GM12878 (cell line): Measurements from ENCODE around the gene HS3ST3A1. TPM values are rescaled to one million over a fixed set of nuclear protein-coding genes. Genes with fewer than 3 reads are reported as not detected.

ENCODE experiments used
- ATAC-seq: fragments of 200-7000 bp; cut with Tn5 transposase; 3 replicates; pipeline ENCODE4 v1.9.1; 2020; ENCODE audit warnings: mild to moderate bottlenecking, moderate library complexity
- BruUV-seq: library from RNA; stranded (reverse); fragments of 400-500 nt; replicated peaks from 2 replicates; lab custom pipeline; 2021; lab: Mats Ljungman, UMichigan
- CTCF ChIA-PET: fragments of 300-600 bp; sonication (Branson Sonifier 250); formaldehyde crosslinking; extraction: SDS; loops from one replicate; lab custom pipeline; 2021; ENCODE audit warnings: inconsistent platforms; lab: Yijun Ruan, JAX
- POLR2A ChIA-PET: fragments of 350-600 bp; formaldehyde crosslinking; extraction: SDS; loops from one replicate; lab custom pipeline; 2021; ENCODE audit warnings: inconsistent platforms; lab: Charles Lee
- RAD21 ChIA-PET: fragments of 300-600 bp; sonication (Branson Sonifier 250); formaldehyde crosslinking; loops from one replicate; lab custom pipeline; 2023; ENCODE audit warnings: antibody characterized with exemption; ENCODE audit not compliant: unreplicated experiment; lab: Charles Lee
- SMC1A ChIA-PET: fragments of 300-600 bp; sonication (Branson Sonifier 250); formaldehyde crosslinking; loops from one replicate; lab custom pipeline; 2023; ENCODE audit not compliant: unreplicated experiment, uncharacterized antibody; lab: Charles Lee
- DNase-seq: peaks from one replicate; pipeline ENCODE4 v3.0.0-alpha.2; 2011; ENCODE audit warnings: low read depth, low spot score
- FAIRE-seq: peaks from 3 replicates; lab custom pipeline; 2011; peaks lifted over from hg19 to GRCh38; lab: Jason Lieb, UNC
- H2AFZ ChIP-seq: 2 replicates; pipeline ENCODE4 v1.6.0; 2011; ENCODE audit warnings: low read depth, low read length, control low read depth; ENCODE audit not compliant: control insufficient read depth
- H3K27ac ChIP-seq: 2 replicates; pipeline ENCODE4 v1.5.1; 2011; ENCODE audit warnings: control low read depth; ENCODE audit not compliant: control insufficient read depth, insufficient read depth
- H3K27me3 ChIP-seq, 2 experiments: replicated peaks in 1 of 2; 2 replicates each; pipeline versions ENCODE4 v1.6.0 to v1.6.1; 2011; ENCODE audit warnings: low read length in 1 of 2; ENCODE audit not compliant: control insufficient read depth in 2 of 2, insufficient read depth in 2 of 2
- H3K36me3 ChIP-seq, 2 experiments: 2 replicates each; pipeline ENCODE4 v1.5.1; 2011; ENCODE audit warnings: low read length in 1 of 2; ENCODE audit not compliant: control insufficient read depth in 2 of 2, insufficient read depth in 2 of 2
- H3K4me1 ChIP-seq: 2 replicates; pipeline ENCODE4 v1.6.1; 2011; ENCODE audit warnings: mild to moderate bottlenecking, low read length, moderate library complexity, mixed read lengths; ENCODE audit not compliant: control insufficient read depth, insufficient read depth
- H3K4me2 ChIP-seq: 2 replicates; pipeline ENCODE4 v1.6.0; 2011; ENCODE audit warnings: control low read depth; ENCODE audit not compliant: control insufficient read depth, insufficient read depth
- H3K4me3 ChIP-seq: fragments of 200-600 bp; sonication (generic); 2 replicates; pipeline ENCODE4 v1.5.1; 2016
- H3K79me2 ChIP-seq: 2 replicates; pipeline ENCODE4 v1.6.0; 2011; ENCODE audit warnings: low read length; ENCODE audit not compliant: control insufficient read depth, insufficient read depth
- H3K9ac ChIP-seq: 2 replicates; pipeline ENCODE4 v1.8.0; 2011; ENCODE audit warnings: low read length, control low read depth, mixed read lengths; ENCODE audit not compliant: control insufficient read depth, insufficient read depth
- H3K9me3 ChIP-seq: replicated peaks from 3 replicates; pipeline ENCODE4 v1.5.1; 2011; ENCODE audit warnings: mild to moderate bottlenecking, low read length; ENCODE audit not compliant: control insufficient read depth, insufficient read depth
- H4K20me1 ChIP-seq: 2 replicates; pipeline ENCODE4 v1.6.0; 2011; ENCODE audit not compliant: control insufficient read depth, insufficient read depth
- ATF7 ChIP-seq: fragments of 450-650 bp; IDR thresholded peaks from 2 replicates; pipeline ENCODE4 v1.6.1; 2016; ENCODE audit warnings: low read depth, mild to moderate bottlenecking
- BMI1 ChIP-seq: fragments of 450-650 bp; IDR thresholded peaks from 2 replicates; pipeline ENCODE4 v1.6.1; 2016; ENCODE audit warnings: mild to moderate bottlenecking, moderate library complexity, borderline replicate concordance
- CBX5 ChIP-seq: sonication (generic); IDR thresholded peaks from 2 replicates; pipeline ENCODE4 v1.6.1; 2016; ENCODE audit warnings: low read depth, moderate library complexity, mild to moderate bottlenecking, inconsistent platforms
- NKRF ChIP-seq: fragments of 450-650 bp; conservative IDR thresholded peaks from 2 replicates; pipeline ENCODE4 v1.6.1; 2017; ENCODE audit warnings: mild to moderate bottlenecking, moderate library complexity
- POU2F2 ChIP-seq: IDR thresholded peaks from 3 replicates; pipeline ENCODE4 v1.6.1; 2011; ENCODE audit warnings: low read depth, mild to moderate bottlenecking, low read length, borderline replicate concordance
- RB1 ChIP-seq: fragments of 450-650 bp; formaldehyde crosslinking; IDR thresholded peaks from 2 replicates; pipeline ENCODE4 v1.6.1; 2017; ENCODE audit warnings: mild to moderate bottlenecking, borderline replicate concordance
- SPI1 ChIP-seq: IDR thresholded peaks from 2 replicates; pipeline ENCODE4 v1.6.1; 2011; ENCODE audit warnings: low read depth, mild to moderate bottlenecking, low read length, moderate library complexity, borderline replicate concordance; ENCODE audit not compliant: insufficient read depth
- SREBF1 ChIP-seq: IDR thresholded peaks from 2 replicates; pipeline ENCODE4 v1.6.1; 2012; ENCODE audit warnings: mild to moderate bottlenecking, low read length
- TARDBP ChIP-seq: IDR thresholded peaks from 2 replicates; pipeline ENCODE4 v1.6.1; 2016; ENCODE audit warnings: borderline replicate concordance
- WGBS: methylation state at CpG from one replicate; pipeline ENCODE4 v1.1.6; 2016; ENCODE audit warnings: low lambda C conversion rate; ENCODE audit not compliant: insufficient replicate concordance, insufficient coverage; ENCODE audit errors: missing lambda C conversion rate; 5-methylcytosine and 5-hydroxymethylcytosine counted together
- in situ Hi-C: fragments of 300-500 bp; cut with MboI; formaldehyde crosslinking; loops from 9 replicates; pipeline ENCODE4 v1.14.3; 2018; ENCODE audit warnings: mixed read lengths
- intact Hi-C: fragments of 100-400 bp; cut with micrococcal nuclease; formaldehyde crosslinking; loops from one replicate; pipeline ENCODE4 v1.14.2; 2022; ENCODE audit not compliant: unreplicated experiment
- polyA plus RNA-seq, 11 experiments: library from polyadenylated mRNA; depleted of rRNA in 4 of 11; unstranded in 6 of 11; stranded (reverse) in 5 of 11; fragments of >200 nt; fragmentation: Nextera tagmentation in 4 of 11; fragmentation: Illumina TruSeq in 1 of 11; extraction: Ambion mirVana in 4 of 11; extraction: Trizol in 1 of 11; gene quantifications; 1 replicate in 1 of 11; 2 replicates in 10 of 11; pipeline versions ENCODE4 v1.2.1 to v1.2.3, GENCODE V29; 2011 to 2016; ENCODE audit warnings: inconsistent platforms in 2 of 11, missing spikeins in 2 of 11, low read depth in 1 of 11
- total RNA-seq, 4 experiments: library from RNA; depleted of rRNA in 3 of 4; stranded (reverse); fragments of >200 nt in 3 of 4; fragmentation: Illumina TruSeq in 1 of 4; extraction: Trizol in 1 of 4; gene quantifications; 2 replicates each; pipeline versions ENCODE4 v1.2.1 to v1.2.3, GENCODE V29; 2013 to 2021
- TF ChIP-seq, protein P1 (sequence below): IDR thresholded peaks from 2 replicates; pipeline ENCODE4 v1.6.1; 2012; ENCODE audit warnings: low read depth, low read length, improper control_type of control experiment
- TF ChIP-seq, protein P2 (sequence below): fragments of 150-350 bp; IDR thresholded peaks from 2 replicates; pipeline ENCODE4 v1.6.1; 2014; ENCODE audit warnings: mild to moderate bottlenecking, low read depth, low read length

Gene HS3ST3A1
- total and polyA plus RNA-seq, 10 of the 15 experiments (the other 5 are each of a cell fraction or from before 2014, with no cell fraction given): 0.24 to 0.26 TPM; not detected in 8

- SMC1A ChIA-PET: interaction anchor here (0.7 to 2.3 kb wide), 8 partner anchors 17 to 257 kb away, joined by 3 to 11 read pairs (median 4); no protein-coding TSS in a partner anchor
- no peak overlapping the region for H3K9ac ChIP-seq
Observed at GRCh38 chr17:13594310-13594709, 7.4 kb downstream of the HS3ST3A1 start.

DNA sequence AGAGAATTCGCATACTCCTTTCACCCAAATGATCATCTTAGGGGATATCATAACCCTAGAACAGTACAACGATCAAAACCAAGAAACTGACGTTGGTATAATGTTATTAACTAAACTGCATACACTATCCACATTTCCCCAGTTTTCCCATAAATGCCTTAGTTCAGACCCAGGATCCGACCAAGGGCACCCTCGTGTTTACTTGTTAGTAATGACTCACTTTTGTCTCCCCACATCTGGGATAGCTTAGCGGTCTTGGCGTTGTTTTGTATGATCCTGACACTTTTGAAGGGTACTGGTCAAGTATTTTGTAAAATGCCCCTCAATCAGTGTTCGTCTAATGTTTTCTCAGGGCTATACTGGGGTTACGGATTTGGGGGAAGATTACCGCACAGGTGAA, 8.0 kb downstream of the HS3ST3A1 start:
- no peaks in the 10 kb centered on the region for H3K4me1 ChIP-seq
- RAD21 ChIA-PET: interaction anchor here (0.6 to 0.7 kb wide), 2 partner anchors 132 to 576 kb away, joined by 3 read pairs; partner anchors contain the start of gene ELAC2
- CTCF ChIA-PET: interaction anchor here (0.8 to 1.7 kb wide), 9 partner anchors 18 to 1323 kb away, joined by 3 to 8 read pairs (median 5); no protein-coding TSS in a partner anchor
- WGBS: 26% methylated on average over 10 of the region's 10 CpGs
- intact Hi-C loops (loop anchor here (1.0 to 10.0 kb wide), 3 partner anchors 709 to 1581 kb away; no protein-coding TSS in a partner anchor), in situ Hi-C loops (loop anchor here (5.0 kb wide), 2 partner anchors 719 to 1334 kb away; no protein-coding TSS in a partner anchor)
- no peaks in the 10 kb centered on the region for H3K36me3 ChIP-seq
- no peaks in the 10 kb centered on the region for H3K9me3 ChIP-seq
- no peak overlapping the region for H3K9ac ChIP-seq
- no TSS peak for BruUV-seq
- no peak overlapping the region for H3K4me3 ChIP-seq
- no peak overlapping the region for H3K27ac ChIP-seq
- FAIRE-seq (no peak), ATAC-seq (no peak), DNase-seq (no peak)
- H3K79me2 ChIP-seq: no peaks in the 10 kb centered on the region
- no peaks in the 10 kb centered on the region for H4K20me1 ChIP-seq
- SMC1A ChIA-PET: interaction anchor here (1.1 to 2.3 kb wide), 4 partner anchors 25 to 256 kb away, joined by 3 to 11 read pairs (median 4); no protein-coding TSS in a partner anchor
- H3K27me3 ChIP-seq: no peaks in the 10 kb centered on the region
- POLR2A ChIA-PET: no interaction called here
- H3K4me2 ChIP-seq: no peak overlapping the region
- H2AFZ ChIP-seq: no peak overlapping the region
- TF ChIP-seq POU2F2: no peak
- TF ChIP-seq RB1: no peak
- TF ChIP-seq, protein P1, sequence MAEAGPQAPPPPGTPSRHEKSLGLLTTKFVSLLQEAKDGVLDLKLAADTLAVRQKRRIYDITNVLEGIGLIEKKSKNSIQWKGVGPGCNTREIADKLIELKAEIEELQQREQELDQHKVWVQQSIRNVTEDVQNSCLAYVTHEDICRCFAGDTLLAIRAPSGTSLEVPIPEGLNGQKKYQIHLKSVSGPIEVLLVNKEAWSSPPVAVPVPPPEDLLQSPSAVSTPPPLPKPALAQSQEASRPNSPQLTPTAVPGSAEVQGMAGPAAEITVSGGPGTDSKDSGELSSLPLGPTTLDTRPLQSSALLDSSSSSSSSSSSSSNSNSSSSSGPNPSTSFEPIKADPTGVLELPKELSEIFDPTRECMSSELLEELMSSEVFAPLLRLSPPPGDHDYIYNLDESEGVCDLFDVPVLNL: no peak
- no peak for TF ChIP-seq CBX5
- TF ChIP-seq NKRF: no peak
- no peak for TF ChIP-seq BMI1
- no peak for TF ChIP-seq SREBF1
- TF ChIP-seq TARDBP: no peak
- no peak for TF ChIP-seq ATF7

More at GRCh38 chr17:13594310-13594709, 7.4 kb downstream of the HS3ST3A1 start:
- Histone ChIP-seq H3K9me3 (no peaks in the 10 kb centered on the region), H2AFZ (no peak overlapping the region), H4K20me1 (no peaks in the 10 kb centered on the region), H3K4me1 (no peaks in the 10 kb centered on the region), H3K79me2 (no peaks in the 10 kb centered on the region), H3K4me3 (no peak overlapping the region), H3K27ac (no peak overlapping the region), H3K36me3 (no peaks in the 10 kb centered on the region), H3K4me2 (no peak overlapping the region), H3K27me3 (no peaks in the 10 kb centered on the region)
- CTCF ChIA-PET: interaction anchor here (0.8 to 1.8 kb wide), 12 partner anchors 19 to 1882 kb away, joined by 3 to 8 read pairs (median 3); no protein-coding TSS in a partner anchor
- TF ChIP-seq, protein P2, sequence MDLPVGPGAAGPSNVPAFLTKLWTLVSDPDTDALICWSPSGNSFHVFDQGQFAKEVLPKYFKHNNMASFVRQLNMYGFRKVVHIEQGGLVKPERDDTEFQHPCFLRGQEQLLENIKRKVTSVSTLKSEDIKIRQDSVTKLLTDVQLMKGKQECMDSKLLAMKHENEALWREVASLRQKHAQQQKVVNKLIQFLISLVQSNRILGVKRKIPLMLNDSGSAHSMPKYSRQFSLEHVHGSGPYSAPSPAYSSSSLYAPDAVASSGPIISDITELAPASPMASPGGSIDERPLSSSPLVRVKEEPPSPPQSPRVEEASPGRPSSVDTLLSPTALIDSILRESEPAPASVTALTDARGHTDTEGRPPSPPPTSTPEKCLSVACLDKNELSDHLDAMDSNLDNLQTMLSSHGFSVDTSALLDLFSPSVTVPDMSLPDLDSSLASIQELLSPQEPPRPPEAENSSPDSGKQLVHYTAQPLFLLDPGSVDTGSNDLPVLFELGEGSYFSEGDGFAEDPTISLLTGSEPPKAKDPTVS: no peak
- TF ChIP-seq SPI1: no peak
- FAIRE-seq: no peak
- no TSS peak for BruUV-seq
- 60% methylated on average over 5 of the region's 5 CpGs for WGBS
- intact Hi-C loops (loop anchor here (1.0 to 10.0 kb wide), 3 partner anchors 708 to 1580 kb away; no protein-coding TSS in a partner anchor), in situ Hi-C loops (loop anchor here (5.0 kb wide), 2 partner anchors 718 to 1333 kb away; no protein-coding TSS in a partner anchor)
- POLR2A ChIA-PET: no interaction called here
- no peak for ATAC-seq
- RAD21 ChIA-PET: interaction anchor here (0.6 to 0.7 kb wide), 2 partner anchors 133 to 256 kb away, joined by 3 read pairs; no protein-coding TSS in a partner anchor
- no peak for DNase-seq
